Kidney (tissue), 14 donors: Measurements from ENCODE around the gene DDX54. TPM values are rescaled to one million over a fixed set of nuclear protein-coding genes. Genes with fewer than 3 reads are reported as not detected.
A peak's percentile ranks its signal among the peaks of the same experiment; 100 is the strongest.

Experiments used
- DNase-seq, 5 donors: peaks; one replicate each; pipeline ENCODE4 v3.0.0-alpha.2; 2013 to 2020
- FAIRE-seq: peaks from 2 replicates; lab custom pipeline; 2012; peaks lifted over from hg19 to GRCh38; lab: Jason Lieb, UNC
- H3K27ac ChIP-seq, 2 donors: one replicate each; pipeline ENCODE4 v1.7.0; 2013; ENCODE audit warnings: low read depth in 2 of 2, low read length in 2 of 2, inconsistent platforms in 1 of 2
- H3K27me3 ChIP-seq: one replicate; pipeline ENCODE4 v1.7.1; 2013; ENCODE audit warnings: low read length, inconsistent platforms; ENCODE audit not compliant: control insufficient read depth, insufficient read depth
- H3K36me3 ChIP-seq, 3 donors: one replicate each; pipeline versions ENCODE4 v1.7.0 to v1.7.1; 2013; ENCODE audit warnings: low read length in 3 of 3, control low read depth in 1 of 3, inconsistent platforms in 1 of 3; ENCODE audit not compliant: insufficient read depth in 3 of 3, control insufficient read depth in 2 of 3
- H3K4me1 ChIP-seq, 3 donors: one replicate each; pipeline versions ENCODE4 v1.7.0 to v1.7.1; 2013; ENCODE audit warnings: low read length in 3 of 3, inconsistent platforms in 1 of 3, low read depth in 1 of 3; ENCODE audit not compliant: control insufficient read depth in 2 of 3, insufficient read depth in 2 of 3
- H3K4me3 ChIP-seq, 3 donors: one replicate each; pipeline versions ENCODE4 v1.7.0 to v1.8.1; 2013; ENCODE audit warnings: low read length in 3 of 3, control low read depth in 1 of 3, inconsistent platforms in 1 of 3
- H3K9ac ChIP-seq, 3 donors: one replicate each; pipeline versions ENCODE4 v1.7.0 to v1.7.1; 2013; ENCODE audit warnings: low read length in 3 of 3, control low read depth in 1 of 3, inconsistent platforms in 1 of 3
- H3K9me3 ChIP-seq, 3 donors: one replicate each; pipeline versions ENCODE4 v1.7.0 to v1.7.1; 2013; ENCODE audit warnings: low read length in 3 of 3, control low read depth in 1 of 3, inconsistent platforms in 1 of 3; ENCODE audit not compliant: control insufficient read depth in 2 of 3, insufficient read depth in 1 of 3
- CTCF ChIP-seq: IDR thresholded peaks from 3 replicates; pipeline ENCODE4 v1.5.1; 2012; ENCODE audit warnings: mild to moderate bottlenecking, moderate library complexity, borderline replicate concordance; ENCODE audit not compliant: insufficient read depth; ENCODE audit errors: extremely low read depth
- intact Hi-C: fragments of 100-400 bp; cut with DNase I; formaldehyde crosslinking; loops from one replicate; pipeline ENCODE4 v1.11.1; 2022
- polyA plus RNA-seq: library from polyadenylated mRNA; stranded (reverse); fragments of 350-450 nt; fragmentation: Illumina TruSeq; extraction: RNeasy Lipid Tissue Mini Kit (QIAGEN cat#74804); gene quantifications from one replicate; pipeline ENCODE4 v1.2.3, GENCODE V29; 2014; ENCODE audit warnings: low read depth, low replicate concordance; ENCODE audit not compliant: insufficient read depth
- total RNA-seq: library from RNA; stranded (reverse); fragmentation: NEBNext Ultra II Directional; extraction: Animal tissue kit (Norgen Biotek cat#: 25700); gene quantifications from one replicate; pipeline ENCODE4 v1.2.1, GENCODE V29; 2021
- donor health status: control.
- donor health status: control.
- donor health status: control.
- donor health status: control.
- donor health status: control.
- donor health status: DM: yes; HTN: yes; CAD: no.
- donor health status: Normal renal cell carcinoma (clear cell type).

Gene DDX54
- total and polyA plus RNA-seq, 2 donors from 2014 or later: 55.4 to 62.0 TPM

- FAIRE-seq (no peak), DNase-seq (no peak)
- no peaks in the 10 kb centered on the region for H3K36me3 ChIP-seq
- peaks cover 0 to 10% (median 9%) of the 10 kb centered on the region in 3 donors for H3K4me1 ChIP-seq
- peak overlapping the region in 2 of 3 donors; percentile 45 to 53 for H3K4me3 ChIP-seq
- peak overlapping the region in 2 of 3 donors; percentile 16 to 51 for H3K9ac ChIP-seq
- H3K27ac ChIP-seq: peak overlapping the region; percentile 22 to 65
- no peaks in the 10 kb centered on the region for H3K9me3 ChIP-seq
- TF ChIP-seq CTCF: no peak
- H3K27me3 ChIP-seq: no peaks in the 10 kb centered on the region
- intact Hi-C loops: no loop called here
These were observed 50.7 kb downstream of the DDX54 start for GRCh38 chr12:113134521-113134951.

GRCh38 chr12:113134071-113134470, 51.2 kb downstream of the DDX54 start:
- Histone ChIP-seq H3K27me3 (no peaks in the 10 kb centered on the region), H3K4me1 (peaks cover 0 to 10% (median 9%) of the 10 kb centered on the region in 3 donors)

GRCh38 chr12:113133666-113134065, 51.6 kb downstream of the DDX54 start:
- H3K9ac ChIP-seq: peak overlapping the region in 1 of 3 donors; percentile 7
- no peak overlapping the region for H3K4me3 ChIP-seq
- no peaks in the 10 kb centered on the region for H3K9me3 ChIP-seq
- peaks cover 0 to 10% (median 9%) of the 10 kb centered on the region in 3 donors for H3K4me1 ChIP-seq
- intact Hi-C loops: no loop called here
- no peak for FAIRE-seq
- no peak for DNase-seq
- no peaks in the 10 kb centered on the region for H3K36me3 ChIP-seq
- H3K27ac ChIP-seq: peak overlapping the region in 1 of 2 donors; percentile 13
- no peak for TF ChIP-seq CTCF
- H3K27me3 ChIP-seq: no peaks in the 10 kb centered on the region

More at GRCh38 chr12:113134071-113134470, 51.2 kb downstream of the DDX54 start:
- DNase-seq: no peak
- H3K9me3 ChIP-seq: no peaks in the 10 kb centered on the region
- peak overlapping the region in 1 of 3 donors; percentile 51 for H3K9ac ChIP-seq
- H3K27ac ChIP-seq: peak overlapping the region; percentile 2 to 22
- no peak for FAIRE-seq
- H3K36me3 ChIP-seq: no peaks in the 10 kb centered on the region
- intact Hi-C loops: no loop called here
- peak overlapping the region in 2 of 3 donors; percentile 45 to 53 for H3K4me3 ChIP-seq
- TF ChIP-seq CTCF: no peak

GRCh38 chr12:113133036-113133435, 52.2 kb downstream of the DDX54 start:
- intact Hi-C loops: no loop called here
- H3K9ac ChIP-seq: peak overlapping the region in 1 of 3 donors; percentile 14
- no peak for DNase-seq
- no peak overlapping the region for H3K4me3 ChIP-seq
- H3K27ac ChIP-seq: no peak overlapping the region
- H3K4me1 ChIP-seq: peaks cover 0 to 7% (median 4%) of the 10 kb centered on the region in 3 donors
- no peaks in the 10 kb centered on the region for H3K27me3 ChIP-seq
- no peak for TF ChIP-seq CTCF
- H3K9me3 ChIP-seq: no peaks in the 10 kb centered on the region
- H3K36me3 ChIP-seq: no peaks in the 10 kb centered on the region
- FAIRE-seq: no peak
